ENCODE results near the gene PCDH15. TPM values are rescaled to one million over a fixed set of nuclear protein-coding genes. Genes with fewer than 3 reads are reported as not detected.

The PCDH15 gene
- total RNA-seq, 6 donors from 2014 or later: 0.59 to 1.9 (median 1.1) TPM

DNA sequence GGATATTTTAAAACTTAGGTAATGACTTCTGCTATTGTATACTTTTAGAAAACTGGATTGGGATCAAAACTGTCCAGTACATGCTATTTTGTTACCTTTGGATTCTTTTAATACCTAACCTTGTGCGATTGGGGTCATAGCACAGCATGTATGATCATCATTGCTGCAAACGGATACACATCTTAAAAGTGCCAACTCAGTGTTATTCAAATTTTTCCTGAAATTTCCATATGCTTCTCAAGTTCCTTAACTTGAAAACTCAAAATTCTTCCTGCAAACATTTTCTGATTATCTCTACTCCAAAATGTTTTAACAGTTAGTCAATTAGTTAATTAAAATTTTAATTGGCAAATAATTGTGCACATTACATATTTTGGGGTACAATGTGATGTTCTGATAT is 147.5 kb downstream of the PCDH15 start:
- no peak overlapping the region for H3K4me3 ChIP-seq
- H3K27ac ChIP-seq: no peak overlapping the region
- TF ChIP-seq POLR2AphosphoS5 (IDR thresholded peaks at IDR 0.05) (no peak), POLR2A (IDR thresholded peaks at IDR 0.05) (no peak), EP300 (IDR thresholded peaks at IDR 0.05) (no peak), CTCF (IDR thresholded peaks at IDR 0.05) (no peak)
- no peak for DNase-seq
- H3K36me3 ChIP-seq: no peaks in the 10 kb centered on the region
- no peaks in the 10 kb centered on the region for H3K27me3 ChIP-seq
- WGBS, 2 donors: 54 to 88% methylated on average over 2 of the region's 2 CpGs
- no peaks in the 10 kb centered on the region for H3K9me3 ChIP-seq
- no peaks in the 10 kb centered on the region for H3K4me1 ChIP-seq
- ATAC-seq (ENCODE audit: low FRiP score in 2 of 2): no peak

- 81 to 96% methylated on average over 2 of the region's 2 CpGs for WGBS, 2 donors
- TF ChIP-seq POLR2AphosphoS5 (IDR thresholded peaks at IDR 0.05): no peak
- TF ChIP-seq POLR2A (IDR thresholded peaks at IDR 0.05): no peak
- no peak for TF ChIP-seq EP300 (IDR thresholded peaks at IDR 0.05)
- no peak for TF ChIP-seq CTCF (IDR thresholded peaks at IDR 0.05)
- H3K9me3 ChIP-seq: no peaks in the 10 kb centered on the region
Measured at GRCh38 chr10:54650547-54650946, 150.5 kb downstream of the PCDH15 start.

GRCh38 chr10:54622017-54622416 is 179.0 kb downstream of the PCDH15 start:
- no peak overlapping the region for H3K4me3 ChIP-seq
- no peak overlapping the region for H3K27ac ChIP-seq
- H3K36me3 ChIP-seq: no peaks in the 10 kb centered on the region
- H3K27me3 ChIP-seq: no peaks in the 10 kb centered on the region
- ATAC-seq (ENCODE audit: low FRiP score in 2 of 2) (no peak), DNase-seq (no peak)
- TF ChIP-seq POLR2AphosphoS5 (IDR thresholded peaks at IDR 0.05) (no peak), POLR2A (IDR thresholded peaks at IDR 0.05) (no peak), CTCF (IDR thresholded peaks at IDR 0.05) (no peak), EP300 (IDR thresholded peaks at IDR 0.05) (no peak)
- H3K4me1 ChIP-seq: no peaks in the 10 kb centered on the region
- WGBS, 2 donors: 44 to 50% methylated on average over 3 of the region's 3 CpGs
- no peaks in the 10 kb centered on the region for H3K9me3 ChIP-seq

More at GRCh38 chr10:54650547-54650946, 150.5 kb downstream of the PCDH15 start:
- DNase-seq (no peak), ATAC-seq (ENCODE audit: low FRiP score in 2 of 2) (no peak)
- no peaks in the 10 kb centered on the region for H3K27me3 ChIP-seq
- no peaks in the 10 kb centered on the region for H3K36me3 ChIP-seq
- no peak overlapping the region for H3K27ac ChIP-seq
- H3K4me3 ChIP-seq: no peak overlapping the region
- H3K4me1 ChIP-seq: no peaks in the 10 kb centered on the region

DNA sequence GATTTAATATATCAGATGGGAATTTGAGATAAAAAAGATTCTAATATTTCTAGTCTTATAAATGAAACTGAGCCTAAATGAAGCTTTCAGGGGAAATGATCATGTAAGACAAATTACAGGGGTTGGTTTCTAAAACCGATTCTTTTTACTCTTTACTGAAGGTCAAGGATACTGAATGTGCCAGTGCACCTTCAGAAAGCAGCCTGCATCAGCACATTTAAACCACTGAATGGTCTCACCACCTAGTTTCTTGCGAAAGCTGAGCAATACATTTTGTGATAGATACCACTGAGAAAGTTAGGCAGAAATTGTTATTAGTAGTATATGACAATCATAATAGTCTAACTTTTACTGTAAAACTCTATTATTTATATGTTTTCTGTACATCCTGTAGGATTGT is 180.7 kb downstream of the PCDH15 start:
- no peak for ATAC-seq (ENCODE audit: low FRiP score in 2 of 2)
- H3K36me3 ChIP-seq: no peaks in the 10 kb centered on the region
- H3K4me3 ChIP-seq: no peak overlapping the region
- no peaks in the 10 kb centered on the region for H3K9me3 ChIP-seq
- 46 to 74% methylated on average over 2 of the region's 2 CpGs for WGBS, 2 donors
- no peaks in the 10 kb centered on the region for H3K4me1 ChIP-seq
- no peak for DNase-seq
- no peak overlapping the region for H3K27ac ChIP-seq
- H3K27me3 ChIP-seq: no peaks in the 10 kb centered on the region
- TF ChIP-seq CTCF (IDR thresholded peaks at IDR 0.05): no peak
- no peak for TF ChIP-seq POLR2A (IDR thresholded peaks at IDR 0.05)

DNA sequence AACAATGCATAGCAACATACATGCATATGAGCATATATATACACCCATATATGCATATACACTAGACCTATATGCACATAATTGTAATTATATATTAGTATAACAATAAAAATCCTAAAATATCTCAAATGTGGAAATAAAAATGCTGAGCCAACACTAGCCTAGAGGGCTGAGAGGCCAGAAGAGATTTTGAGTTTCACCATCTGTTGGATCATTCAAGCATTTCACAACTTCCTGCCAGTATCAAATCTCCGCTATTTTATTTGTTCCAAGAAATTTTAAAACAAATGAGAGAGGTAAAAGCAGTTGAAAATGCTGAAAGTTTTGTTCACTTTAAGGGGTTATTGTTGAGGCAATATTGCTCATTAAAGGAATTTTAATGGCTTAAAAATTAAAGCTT is 187.0 kb downstream of the PCDH15 start:
- H3K4me1 ChIP-seq: no peaks in the 10 kb centered on the region
- TF ChIP-seq CTCF (IDR thresholded peaks at IDR 0.05): no peak
- TF ChIP-seq EP300 (IDR thresholded peaks at IDR 0.05): no peak
- TF ChIP-seq POLR2A (IDR thresholded peaks at IDR 0.05): no peak
- TF ChIP-seq POLR2AphosphoS5 (IDR thresholded peaks at IDR 0.05): no peak
- ATAC-seq (ENCODE audit: low FRiP score in 2 of 2): no peak
- no peaks in the 10 kb centered on the region for H3K36me3 ChIP-seq
- no peak for DNase-seq
- no peak overlapping the region for H3K4me3 ChIP-seq
- H3K27ac ChIP-seq: no peak overlapping the region
- 32 to 63% methylated on average over 1 of the region's 1 CpG for WGBS, 2 donors
- no peaks in the 10 kb centered on the region for H3K9me3 ChIP-seq
- H3K27me3 ChIP-seq: no peaks in the 10 kb centered on the region
